Embryonic facial prominence (tissue), 1 donor: ENCODE measurements around the gene WFDC13.
"Not testable (repeated sequence)": the region's sequence is repeated elsewhere in the genome, so short reads cannot be mapped to it uniquely, and the experiment has no call there.

Source experiments
- DNase-seq: peaks from one replicate; pipeline ENCODE4 v3.0.0-alpha.2; 2016; ENCODE audit errors: extremely low spot score

The WFDC13 gene, protein sequence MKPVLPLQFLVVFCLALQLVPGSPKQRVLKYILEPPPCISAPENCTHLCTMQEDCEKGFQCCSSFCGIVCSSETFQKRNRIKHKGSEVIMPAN

GRCh38 chr20:45701873-45702272, at the start of gene WFDC13:
TSS of gene WFDC13 (plus strand) at chr20:45702038. CDS start at chr20:45702124, 86 bp downstream.
- DNase-seq = no peak

DNA sequence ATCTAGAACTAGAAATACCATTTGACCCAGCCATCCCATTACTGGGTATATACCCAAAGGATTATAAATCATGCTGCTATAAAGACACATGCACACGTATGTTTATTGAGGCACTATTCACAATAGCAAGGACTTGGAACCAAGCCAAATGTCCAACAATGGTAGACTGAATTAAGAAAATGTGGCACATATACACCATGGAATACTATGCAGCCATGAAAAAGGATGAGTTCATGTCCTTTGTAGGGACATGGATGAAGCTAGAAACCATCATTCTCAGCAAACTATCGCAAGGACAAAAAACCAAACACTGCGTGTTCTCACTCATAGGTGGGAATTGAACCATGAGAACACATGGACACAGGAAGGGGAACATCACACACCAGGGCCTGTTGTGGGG, 44.8 kb upstream of the WFDC13 start:
- not testable (repeated sequence) for DNase-seq

- DNase-seq = no peak
These were observed 31.7 kb upstream of the WFDC13 start, which contains the start of gene WFDC11 for GRCh38 chr20:45670139-45670538. TSS of gene WFDC11 (minus strand) at chr20:45670239. CDS start at chr20:45650600, 19,639 bp downstream.

- DNase-seq = no peak
These were observed 29.1 kb upstream of the WFDC13 start for GRCh38 chr20:45672765-45673164.

DNA sequence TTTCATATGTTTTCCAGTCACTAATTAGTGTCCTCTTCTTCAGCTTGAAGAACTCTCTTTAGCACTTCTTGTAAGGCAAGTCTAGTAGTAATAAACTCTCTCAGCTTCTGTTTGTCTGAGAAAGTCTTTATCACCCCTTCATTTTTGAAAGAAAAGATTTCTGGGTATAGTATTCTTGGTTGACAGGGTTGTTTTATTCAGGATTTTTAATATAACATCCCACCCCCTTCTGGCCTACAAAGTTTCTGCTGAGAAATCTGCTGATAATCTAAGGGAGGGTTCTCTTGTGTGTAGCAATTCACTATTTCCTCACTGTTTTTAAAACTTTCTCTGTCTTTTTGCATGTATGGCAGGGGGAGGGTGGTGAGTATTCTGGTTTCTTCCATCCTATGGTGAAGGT, 22.2 kb upstream of the WFDC13 start:
- no peak for DNase-seq

DNA sequence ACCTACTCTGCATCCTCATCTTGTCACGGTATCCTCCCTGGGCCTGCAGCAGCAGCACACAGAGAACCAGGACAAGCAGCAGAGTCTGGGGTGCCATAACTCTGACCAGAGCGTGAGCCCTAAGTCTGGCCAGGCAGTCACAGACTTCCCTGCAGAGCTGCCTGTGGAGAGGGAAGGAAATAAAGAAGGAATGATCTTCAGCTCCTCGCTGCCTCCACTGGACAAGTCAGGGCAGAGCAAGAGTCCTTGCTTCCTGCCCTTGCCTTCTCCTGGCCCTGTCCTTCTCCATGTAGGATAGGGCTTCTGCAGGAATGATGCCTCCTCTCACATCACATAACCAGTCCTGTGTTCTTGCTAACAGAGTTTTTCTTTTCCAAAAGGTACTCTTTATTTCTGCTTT, 15.9 kb upstream of the WFDC13 start:
- DNase-seq = no peak

GRCh38 chr20:45693346-45693745, 8.5 kb upstream of the WFDC13 start:
- not testable (repeated sequence) for DNase-seq

GRCh38 chr20:45695496-45695895, 6.3 kb upstream of the WFDC13 start:
- DNase-seq = no peak

DNA sequence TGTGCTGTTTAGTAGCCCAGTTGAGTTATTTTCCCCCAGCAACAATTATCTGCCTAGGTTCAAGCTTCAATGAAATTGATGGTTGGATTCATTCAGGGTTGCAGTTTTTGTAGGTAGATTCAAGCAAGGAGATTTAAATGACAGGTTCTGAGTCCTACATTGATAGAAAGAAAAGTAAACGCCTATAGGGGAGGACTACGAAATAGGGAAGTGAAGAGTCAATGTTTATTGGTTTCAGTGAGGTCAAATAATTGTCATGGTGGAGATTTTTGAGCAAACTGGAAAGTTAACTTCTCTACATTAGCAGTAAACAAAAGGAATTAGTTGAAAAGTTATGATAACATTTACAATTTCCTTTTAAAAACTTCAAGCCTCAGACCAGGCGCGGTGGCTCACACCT, 734 bp upstream of the WFDC13 start:
- no peak for DNase-seq

- no peak for DNase-seq
These were observed 3.3 kb downstream of the WFDC13 start, which contains the start of gene WFDC10B for GRCh38 chr20:45704969-45705637. TSS of gene WFDC10B (minus strand) at chr20:45705019. CDS start at chr20:45685992, 19,027 bp downstream.

DNA sequence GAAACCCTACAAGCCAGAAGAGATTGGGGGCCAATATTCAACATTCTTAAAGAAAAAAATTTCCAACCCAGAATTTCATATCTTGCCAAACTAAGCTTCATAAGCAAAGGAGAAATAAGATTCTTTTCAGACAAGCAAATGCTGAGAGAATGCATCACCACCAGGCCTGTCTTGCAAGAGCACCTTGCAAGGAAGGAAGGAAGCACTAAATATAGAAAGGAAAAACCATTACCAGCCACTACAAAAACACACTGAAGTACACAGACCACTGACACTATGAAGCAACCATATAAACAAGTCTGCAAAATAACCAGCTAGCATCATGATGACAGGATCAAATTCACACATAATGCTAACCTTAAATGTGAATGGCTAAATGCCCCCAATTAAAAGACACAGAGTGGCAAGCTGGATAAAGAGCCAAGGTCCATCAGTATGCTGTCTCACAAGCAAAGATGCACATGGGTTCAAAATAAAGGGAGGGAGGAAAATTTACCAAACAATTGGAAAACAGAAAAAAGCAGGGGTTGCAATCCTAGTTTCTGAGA, 14.4 kb downstream of the WFDC13 start:
- not testable (repeated sequence) for DNase-seq

GRCh38 chr20:45722047-45722446, 20.2 kb downstream of the WFDC13 start, which contains the start of gene SPINT4:
TSS of gene SPINT4 (plus strand) at chr20:45722347. CDS start at chr20:45722368, 21 bp downstream.
- DNase-seq = no peak

DNA sequence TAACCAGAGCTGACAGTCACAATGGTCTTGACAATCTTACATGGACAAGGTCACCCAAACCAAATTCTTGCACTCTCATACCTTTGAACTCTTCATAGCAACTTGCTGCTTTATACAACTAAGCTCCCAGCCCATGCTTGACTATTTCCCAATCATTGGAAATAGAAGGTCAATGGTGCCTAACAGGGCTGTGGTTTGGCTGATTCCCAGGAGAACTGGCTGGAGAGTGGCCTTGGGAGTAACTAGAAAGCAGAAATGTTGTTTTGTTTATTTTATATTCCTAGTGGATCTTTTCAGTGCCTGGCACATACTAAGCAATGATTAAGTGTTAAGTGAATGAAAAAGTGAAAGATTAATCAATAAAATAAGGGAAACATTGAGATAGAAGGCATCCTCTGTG, 23.3 kb downstream of the WFDC13 start:
- DNase-seq = no peak

GRCh38 chr20:45727044-45727443, 25.2 kb downstream of the WFDC13 start:
- DNase-seq = no peak

GRCh38 chr20:45732199-45732598, 30.4 kb downstream of the WFDC13 start:
- DNase-seq = no peak

GRCh38 chr20:45735552-45735951, 33.7 kb downstream of the WFDC13 start:
- DNase-seq = no peak

- no peak for DNase-seq
These were observed 34.1 kb downstream of the WFDC13 start for GRCh38 chr20:45735988-45736387.

DNA sequence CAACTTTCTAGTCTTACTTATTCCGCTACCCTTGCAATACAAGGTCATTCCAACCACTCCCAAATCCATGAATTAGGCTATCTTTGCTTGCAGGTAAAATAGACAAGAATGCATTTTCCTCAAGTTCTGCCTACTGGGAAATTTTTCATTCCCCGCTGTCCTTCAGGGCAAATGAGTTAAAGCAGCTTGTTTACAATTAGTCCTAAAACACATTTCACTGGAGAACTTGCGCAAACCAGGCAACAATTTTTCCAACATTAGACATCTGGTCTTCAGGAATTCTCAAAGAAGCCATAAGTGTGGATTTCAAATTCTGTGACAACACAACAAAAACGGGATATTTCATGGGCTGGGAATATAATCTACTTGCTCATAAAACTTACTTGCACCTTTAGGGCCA, 40.8 kb downstream of the WFDC13 start:
- no peak for DNase-seq

GRCh38 chr20:45745015-45745414, 43.2 kb downstream of the WFDC13 start:
- DNase-seq = no peak

DNA sequence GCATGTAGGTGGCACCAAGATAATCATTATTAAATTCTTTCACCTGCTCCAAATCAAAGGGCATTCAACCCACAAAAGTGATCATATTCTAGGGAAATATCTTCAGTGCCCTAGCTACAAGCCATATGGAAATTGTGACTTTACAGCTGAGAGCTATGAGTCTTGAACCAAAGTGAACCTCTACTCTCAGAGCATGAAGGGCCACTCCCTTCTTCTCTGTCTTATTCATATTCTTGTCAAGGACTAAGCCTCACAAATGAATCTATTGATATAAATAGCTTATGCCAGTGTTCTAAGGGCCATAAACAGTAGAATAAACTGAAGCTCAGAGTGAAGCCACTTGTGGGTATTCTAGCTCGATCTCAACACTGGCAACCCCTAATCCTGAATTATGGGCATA, 49.9 kb downstream of the WFDC13 start:
- no peak for DNase-seq

DNA sequence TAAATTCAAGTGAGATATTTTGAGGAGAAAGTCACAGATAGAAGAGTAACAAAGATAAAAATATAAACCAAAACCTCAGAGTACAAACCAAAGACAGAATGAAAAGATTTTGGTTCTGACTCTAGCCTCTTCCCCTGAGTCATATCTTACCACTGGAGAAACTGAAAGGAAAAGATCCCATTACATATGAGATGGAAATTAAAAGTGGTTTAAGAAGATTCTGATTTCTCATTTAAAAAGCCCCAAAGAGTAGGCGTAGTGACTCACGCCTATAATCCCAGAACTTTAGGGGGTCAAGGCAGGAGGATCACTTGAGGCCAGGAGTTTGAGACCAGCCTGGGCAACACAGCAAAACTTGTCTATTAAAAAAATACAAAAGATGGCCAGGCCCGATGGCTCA, 50.9 kb downstream of the WFDC13 start:
- no peak for DNase-seq

DNA sequence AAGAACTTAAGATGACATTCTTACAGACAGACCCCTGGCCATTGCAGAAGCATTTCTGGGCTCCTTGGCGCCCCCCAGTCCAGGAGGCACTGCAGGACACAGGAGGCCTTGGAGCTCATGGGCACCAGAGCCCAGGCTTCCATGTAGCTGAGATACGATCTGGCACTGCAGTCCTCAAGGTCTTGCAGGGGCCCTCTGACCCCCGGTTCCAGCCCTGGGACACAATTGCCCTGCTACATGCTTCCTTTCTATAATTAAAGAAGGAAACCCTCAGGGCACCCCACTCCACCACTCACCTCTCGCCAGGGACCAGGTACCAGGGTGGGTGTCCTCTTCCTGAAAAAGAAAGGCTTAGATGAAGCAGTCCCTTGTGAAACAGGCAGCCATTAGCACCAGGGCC, 56.3 kb downstream of the WFDC13 start:
- DNase-seq = no peak
